NCI-H2081 (cell line): ENCODE results near the gene MYF5.
A peak's percentile ranks its signal among the peaks of the same experiment; 100 is the strongest.

Source experiments
- DNase-seq, 2 experiments: peaks; one replicate each; lab custom pipeline; 2025; lab: John Stamatoyannopoulos, UW

The MYF5 gene

GRCh38 chr12:80707830-80708258 is 8.9 kb upstream of the MYF5 start:
- DNase-seq: no peak

DNA sequence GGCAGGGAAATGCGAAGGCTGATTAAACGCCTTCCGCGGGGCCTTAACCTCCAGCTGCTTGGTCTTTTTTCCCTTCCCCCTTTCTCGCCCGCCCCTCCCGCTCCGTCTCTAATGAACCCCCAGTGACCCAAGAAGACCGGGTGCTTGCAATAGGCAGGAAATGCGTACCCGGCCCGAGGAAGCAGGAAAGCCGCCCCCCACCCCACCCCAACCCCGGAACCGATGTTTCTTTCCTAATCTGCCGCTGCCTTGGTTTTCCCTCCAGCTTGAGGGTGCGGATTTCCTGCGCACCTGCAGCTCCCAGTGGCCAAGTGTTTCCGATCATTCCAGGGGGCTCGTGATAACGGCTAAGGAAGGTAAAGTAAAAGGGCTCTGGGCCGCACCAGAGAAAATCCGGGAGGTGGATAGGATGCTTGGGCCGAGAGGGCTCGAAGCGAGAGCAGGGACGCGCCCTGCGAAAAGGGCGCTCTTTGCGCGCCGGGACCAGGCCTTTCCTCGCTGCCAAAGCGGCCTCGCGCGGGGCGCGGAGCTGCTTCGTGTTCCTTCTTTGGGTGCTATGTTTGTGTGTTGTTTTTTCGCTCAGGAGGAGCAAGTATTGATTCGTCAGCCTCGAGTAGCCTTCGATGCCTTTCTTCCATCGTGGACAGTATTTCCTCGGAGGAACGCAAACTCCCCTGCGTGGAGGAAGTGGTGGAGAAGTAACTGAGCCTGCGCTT is 8.3 kb upstream of the MYF5 start:
- no peak for DNase-seq

DNA sequence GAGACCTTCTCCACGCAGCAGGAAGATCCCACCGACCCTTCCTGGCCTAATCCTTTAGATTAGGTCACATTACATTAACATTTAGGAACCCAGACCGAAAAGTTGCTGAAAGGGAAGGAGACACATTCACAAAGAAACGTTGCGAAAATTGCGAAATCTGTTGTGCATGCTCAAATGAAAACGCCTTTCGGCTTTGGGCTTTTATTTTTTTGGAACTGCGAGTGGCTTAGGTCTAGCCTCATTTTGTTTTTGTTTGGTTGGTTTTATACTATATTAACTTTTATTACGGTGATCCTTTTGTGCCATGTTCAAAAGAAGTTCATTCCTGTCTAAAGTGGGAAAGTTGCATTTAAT is 7.8 kb upstream of the MYF5 start:
- no peak for DNase-seq

GRCh38 chr12:80709811-80710726 is 6.6 kb upstream of the MYF5 start:
- DNase-seq: no peak

DNA sequence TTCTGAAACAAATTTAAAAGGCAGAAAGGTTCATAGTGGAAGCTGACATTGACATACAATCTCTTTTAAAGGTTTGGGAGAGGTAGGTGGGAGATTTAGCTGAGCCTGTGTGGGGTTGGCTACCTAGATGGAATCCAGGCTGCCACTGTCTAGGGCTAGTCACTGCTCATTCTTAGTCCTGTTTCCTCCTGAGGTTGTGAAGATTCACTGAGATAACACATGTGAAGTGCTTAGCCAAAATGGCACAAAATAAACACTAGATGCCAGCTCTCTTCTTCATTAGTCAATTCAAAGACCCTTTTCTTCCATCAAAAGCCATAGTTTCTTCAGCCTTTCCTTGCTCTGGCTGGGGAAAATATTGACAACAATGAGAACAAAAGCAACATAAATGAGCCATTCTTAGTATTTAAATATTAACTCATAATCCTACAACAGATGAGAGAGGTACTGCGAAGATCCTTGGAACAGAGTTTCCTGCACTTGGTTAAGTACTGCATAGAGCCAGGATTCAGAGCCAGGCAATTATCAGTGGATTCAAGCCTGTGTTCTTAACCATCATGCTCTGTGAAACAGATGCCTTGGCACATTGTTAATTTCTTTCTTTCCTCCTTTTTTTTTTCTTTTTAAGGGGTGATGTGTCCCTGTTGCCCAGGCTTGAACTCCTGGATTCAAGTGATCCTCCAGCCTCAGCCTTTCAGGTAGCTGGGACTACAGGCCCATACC is 5.8 kb upstream of the MYF5 start:
- DNase-seq: no peak

GRCh38 chr12:80711866-80712265 is 4.8 kb upstream of the MYF5 start:
- DNase-seq: no peak

DNA sequence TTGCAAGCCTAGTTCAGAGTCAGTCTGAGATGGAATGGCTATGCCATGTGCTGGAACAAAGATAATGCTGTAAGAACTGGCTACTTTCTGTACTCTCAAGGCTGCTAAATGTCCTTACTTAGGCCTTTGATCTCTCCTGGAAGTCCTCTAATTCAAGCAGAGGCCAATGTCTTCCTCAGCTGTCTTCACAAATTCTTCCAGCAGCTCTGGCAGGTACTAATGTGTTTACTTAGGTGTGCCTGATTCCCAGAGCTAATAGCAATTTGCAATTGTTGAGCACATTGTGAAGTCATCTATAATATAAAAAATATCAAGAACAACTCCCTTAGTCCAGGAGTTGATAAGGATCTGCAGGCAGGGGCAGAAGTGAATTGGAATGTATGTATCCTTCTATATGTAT is 3.8 kb upstream of the MYF5 start:
- no peak for DNase-seq

- DNase-seq: no peak
Observed at GRCh38 chr12:80713419-80713818, 3.3 kb upstream of the MYF5 start.

GRCh38 chr12:80714055-80714454 is 2.7 kb upstream of the MYF5 start:
- DNase-seq: no peak

- no peak for DNase-seq
Observed at GRCh38 chr12:80714846-80715245, 1.9 kb upstream of the MYF5 start.

DNA sequence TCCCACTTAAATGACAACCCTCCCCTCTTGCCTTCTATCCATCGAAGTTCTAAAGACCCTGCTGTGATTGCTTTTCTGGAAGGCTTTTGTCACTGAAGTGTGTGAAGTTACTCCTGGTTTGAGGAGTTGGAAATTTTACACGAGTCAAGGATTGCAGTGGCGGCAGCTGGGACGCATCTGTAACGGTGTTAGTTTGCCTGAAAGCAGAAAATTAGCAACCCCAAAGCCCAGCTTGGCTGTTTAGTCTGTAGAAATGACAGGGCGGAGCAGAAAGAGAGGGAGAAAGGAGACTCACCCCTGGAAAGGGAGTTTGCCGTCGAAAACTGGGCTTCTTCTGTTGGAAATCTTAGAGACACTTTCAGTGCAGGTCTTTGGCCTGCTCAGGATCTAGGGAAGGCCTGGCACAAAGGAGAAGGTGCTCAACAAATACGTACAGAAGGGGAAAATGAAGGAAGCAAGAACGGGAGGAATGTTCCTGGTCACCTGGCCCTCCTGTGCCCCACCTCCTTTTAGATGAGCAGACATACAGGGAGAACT is 931 bp upstream of the MYF5 start:
- no peak for DNase-seq

DNA sequence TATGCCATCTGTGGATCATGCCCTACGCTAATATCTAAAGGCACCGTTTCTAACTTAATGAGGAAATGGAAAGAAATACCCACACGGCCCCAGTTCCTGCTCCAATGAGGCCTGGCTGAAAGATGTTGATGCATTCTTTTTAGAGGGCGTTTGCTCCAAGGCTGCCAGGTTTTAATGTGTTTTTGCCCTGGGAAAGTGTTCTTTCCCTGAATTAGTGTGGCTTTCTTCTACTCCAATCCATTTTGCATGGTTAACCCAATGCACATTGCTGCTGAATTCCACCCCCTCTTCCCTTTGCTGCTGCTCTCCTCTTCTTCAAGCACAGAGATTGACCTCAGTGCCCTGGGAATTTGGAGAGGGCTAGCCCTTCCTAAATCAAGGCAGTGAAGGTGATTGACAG is 1.1 kb downstream of the MYF5 start:
- no peak for DNase-seq

DNA sequence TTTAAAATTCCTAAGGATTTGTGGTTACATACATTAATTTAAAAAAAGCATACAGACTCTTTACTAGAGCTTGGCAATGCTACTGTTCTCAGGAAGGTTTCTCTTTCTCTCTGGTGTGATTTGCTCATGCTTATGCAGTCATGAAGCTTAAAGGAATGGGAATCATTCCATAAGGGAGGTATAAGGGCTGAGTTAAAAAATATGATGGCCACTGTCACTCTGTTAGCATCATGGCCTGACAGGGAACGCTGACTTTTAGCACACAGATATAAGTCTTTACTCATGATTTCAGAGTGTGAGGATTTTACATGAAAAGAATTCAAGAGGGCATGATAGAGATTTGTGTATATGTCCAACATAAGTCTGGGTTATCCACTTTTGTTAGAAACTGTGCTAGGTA is 3.8 kb downstream of the MYF5 start:
- DNase-seq: no peak

DNA sequence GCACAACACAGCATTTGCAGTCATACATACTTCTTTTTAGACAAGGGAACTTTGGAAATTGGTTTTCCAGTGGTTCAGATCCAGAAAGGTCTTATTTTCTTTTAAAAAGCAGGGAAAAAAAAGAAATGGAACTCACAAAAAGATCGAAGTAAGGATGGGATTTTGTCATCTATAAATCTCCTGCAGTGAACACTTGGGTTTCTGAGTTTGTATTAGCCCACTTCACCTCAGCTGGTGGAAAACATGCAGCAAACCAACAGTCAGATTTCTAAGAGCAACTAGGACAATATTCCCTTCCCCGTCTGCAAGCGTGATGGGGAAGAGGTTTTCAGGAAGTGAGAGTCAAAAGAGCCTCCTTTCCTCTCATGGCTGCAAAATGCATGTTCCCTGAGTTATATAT is 4.6 kb downstream of the MYF5 start:
- no peak for DNase-seq

- no peak for DNase-seq
Observed at GRCh38 chr12:80745851-80746505, 29.3 kb downstream of the MYF5 start.

DNA sequence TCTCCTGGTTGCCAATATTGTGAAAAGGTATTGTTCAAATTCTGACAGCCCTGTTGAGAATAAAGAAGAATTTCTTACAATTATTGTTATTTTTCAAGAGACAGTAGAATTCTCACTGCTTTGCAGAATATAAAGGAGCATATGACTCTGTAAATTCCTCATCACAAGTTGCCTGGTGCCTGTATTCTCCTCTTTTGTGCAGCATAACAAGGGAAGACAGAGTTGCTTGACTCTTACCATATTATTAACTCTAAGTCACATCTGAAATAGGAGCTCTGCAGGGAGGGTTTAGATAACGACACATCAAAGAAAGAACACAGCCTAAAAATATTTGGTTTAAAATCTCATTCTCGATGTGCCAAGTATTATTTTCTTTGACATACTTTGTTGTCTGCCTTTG is 31.1 kb downstream of the MYF5 start:
- DNase-seq: no peak

- no peak for DNase-seq
Observed at GRCh38 chr12:80749456-80749855, 32.7 kb downstream of the MYF5 start.

GRCh38 chr12:80752464-80752863 is 35.8 kb downstream of the MYF5 start:
- DNase-seq: no peak

DNA sequence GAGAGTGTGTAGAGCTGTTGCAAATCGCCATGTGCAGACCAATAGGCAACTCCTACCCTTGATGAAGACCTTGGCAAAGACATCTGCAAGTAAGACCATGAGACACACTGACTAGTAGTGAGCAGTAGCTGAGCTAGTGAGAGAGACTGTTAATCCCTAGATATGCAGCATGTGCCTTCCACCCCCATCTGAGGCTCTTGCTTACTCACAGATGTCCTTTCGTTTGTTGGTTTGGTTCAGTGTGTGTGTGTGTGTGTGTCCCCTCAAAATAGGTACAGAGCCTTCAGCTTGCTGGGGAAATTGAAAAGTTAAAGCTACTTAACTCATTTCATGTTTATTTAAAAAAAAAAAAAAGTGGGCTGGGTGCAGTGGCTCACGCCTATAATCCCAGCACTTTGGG is 37.6 kb downstream of the MYF5 start:
- DNase-seq: no peak

DNA sequence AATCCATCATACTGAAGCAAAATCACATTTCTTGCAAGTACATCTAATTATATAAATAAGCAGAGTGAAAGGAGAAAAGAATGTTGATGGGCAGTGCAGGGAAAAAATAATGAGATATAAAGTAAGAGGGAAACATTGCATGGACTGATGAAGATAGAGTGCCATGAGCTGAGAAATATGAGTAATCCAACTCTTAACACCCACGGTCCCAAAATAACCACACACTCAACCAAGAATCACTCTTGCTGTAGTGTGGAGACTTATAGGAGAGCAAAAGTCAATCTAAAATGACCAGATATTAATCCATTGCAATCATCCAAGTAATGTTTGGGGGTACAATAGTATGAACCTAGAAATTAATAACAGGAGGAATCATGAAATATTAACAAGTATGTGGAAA is 40.2 kb downstream of the MYF5 start:
- DNase-seq: no peak

DNA sequence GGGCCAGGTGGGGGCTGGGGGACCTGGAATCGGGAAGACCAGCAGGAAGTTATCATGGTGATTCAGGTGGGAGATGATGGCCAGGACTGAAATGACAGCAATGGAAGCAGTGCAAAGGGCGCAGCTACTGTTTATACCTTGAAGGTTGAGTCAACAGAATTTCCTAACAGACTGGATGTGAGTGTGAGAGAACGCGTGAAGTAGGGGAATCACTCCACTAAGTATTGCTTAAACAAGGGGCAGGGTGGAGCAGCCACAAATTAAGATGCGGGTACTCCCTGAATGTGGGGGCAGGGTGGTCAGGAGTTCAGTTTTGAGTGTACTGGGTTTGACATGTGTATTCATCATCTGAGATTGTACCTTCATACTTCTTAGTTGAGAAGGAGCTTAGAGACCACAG is 45.1 kb downstream of the MYF5 start:
- no peak for DNase-seq

GRCh38 chr12:80763874-80764273 is 47.2 kb downstream of the MYF5 start:
- DNase-seq: peak; percentile 58 to 68
